ENCODE data around the gene EXPH5. TPM values are rescaled to one million over a fixed set of nuclear protein-coding genes. Genes with fewer than 3 reads are reported as not detected.

Gene EXPH5
- total and polyA plus RNA-seq, 2 donors (not counting 1 experiment from before 2014, with no cell fraction given) = 0.12 to 0.37 TPM

DNA sequence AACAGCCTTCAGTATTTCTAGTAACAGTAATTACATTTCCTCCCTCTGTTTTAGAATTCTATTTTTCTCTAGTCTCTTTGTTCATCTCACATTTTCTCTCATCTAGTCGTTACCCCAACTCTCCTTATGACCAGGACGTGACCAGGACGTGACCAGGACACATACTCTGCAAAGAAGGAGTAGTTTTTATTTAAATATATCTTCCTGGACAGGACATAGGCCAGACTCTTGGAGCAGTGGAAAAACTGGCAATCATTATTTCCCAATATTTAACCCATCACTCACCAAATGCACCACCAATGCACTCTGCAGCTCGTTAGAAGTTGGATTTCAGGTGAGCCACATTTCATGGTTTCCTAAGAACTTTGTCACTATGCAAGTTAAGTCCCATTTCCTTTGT, 55.1 kb downstream of the EXPH5 start:
- H3K79me2 ChIP-seq (ENCODE audit: control insufficient read depth, insufficient read depth, low read length) = no peaks in the 10 kb centered on the region
- DNase-seq = no peak
- CTCF ChIA-PET = no interaction called here
- H3K4me1 Mint-ChIP-seq = no peaks in the 10 kb centered on the region
- no peak overlapping the region for H3K4me3 Mint-ChIP-seq
- no peaks in the 10 kb centered on the region for H3K9me3 ChIP-seq (ENCODE audit: control extremely low read depth in 1 of 3, control insufficient read depth in 2 of 3, insufficient read depth in 1 of 3, low read length in 2 of 3)
- H4K20me1 ChIP-seq (ENCODE audit: control insufficient read depth, insufficient read depth, low read length, poor library complexity, severe bottlenecking) = no peaks in the 10 kb centered on the region
- no peak overlapping the region for H3K27ac Mint-ChIP-seq
- H3K27me3 ChIP-seq (replicated peaks in 1 of 4; ENCODE audit: control extremely low read depth in 1 of 4, control insufficient read depth in 3 of 4, insufficient read depth in 4 of 4, low read length in 3 of 4) = no peaks in the 10 kb centered on the region
- TF ChIP-seq EZH2 (IDR thresholded peaks at IDR 0.05; ENCODE audit: borderline replicate concordance, insufficient read depth, low read depth, low read length, poor library complexity, severe bottlenecking) = no peak
- TF ChIP-seq, protein P1, sequence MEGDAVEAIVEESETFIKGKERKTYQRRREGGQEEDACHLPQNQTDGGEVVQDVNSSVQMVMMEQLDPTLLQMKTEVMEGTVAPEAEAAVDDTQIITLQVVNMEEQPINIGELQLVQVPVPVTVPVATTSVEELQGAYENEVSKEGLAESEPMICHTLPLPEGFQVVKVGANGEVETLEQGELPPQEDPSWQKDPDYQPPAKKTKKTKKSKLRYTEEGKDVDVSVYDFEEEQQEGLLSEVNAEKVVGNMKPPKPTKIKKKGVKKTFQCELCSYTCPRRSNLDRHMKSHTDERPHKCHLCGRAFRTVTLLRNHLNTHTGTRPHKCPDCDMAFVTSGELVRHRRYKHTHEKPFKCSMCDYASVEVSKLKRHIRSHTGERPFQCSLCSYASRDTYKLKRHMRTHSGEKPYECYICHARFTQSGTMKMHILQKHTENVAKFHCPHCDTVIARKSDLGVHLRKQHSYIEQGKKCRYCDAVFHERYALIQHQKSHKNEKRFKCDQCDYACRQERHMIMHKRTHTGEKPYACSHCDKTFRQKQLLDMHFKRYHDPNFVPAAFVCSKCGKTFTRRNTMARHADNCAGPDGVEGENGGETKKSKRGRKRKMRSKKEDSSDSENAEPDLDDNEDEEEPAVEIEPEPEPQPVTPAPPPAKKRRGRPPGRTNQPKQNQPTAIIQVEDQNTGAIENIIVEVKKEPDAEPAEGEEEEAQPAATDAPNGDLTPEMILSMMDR (IDR thresholded peaks at IDR 0.05) = no peak
- no peaks in the 10 kb centered on the region for H3K4me1 ChIP-seq (ENCODE audit: control insufficient read depth in 2 of 2, insufficient read depth in 2 of 2, low read length in 2 of 2)
- no peak overlapping the region for H3K9ac ChIP-seq (ENCODE audit: low read length)
- H3K27me3 Mint-ChIP-seq = peaks cover 13% of the 10 kb centered on the region
- POLR2A ChIA-PET = no interaction called here
- ATAC-seq (ENCODE audit: low read depth) = no peak
- WGBS (ENCODE audit: insufficient coverage) = no CpG with 5 or more reads among the region's 4 CpGs
- intact Hi-C loops (cut with micrococcal nuclease) = no loop called here
- H3K4me3 ChIP-seq (ENCODE audit: control extremely low read depth in 1 of 5, extremely low read depth in 1 of 5, insufficient read depth in 1 of 5, low read depth in 2 of 5, low read length in 4 of 5) = no peak overlapping the region
- H3K27ac ChIP-seq (ENCODE audit: low read length in 2 of 2) = no peak overlapping the region
- no peaks in the 10 kb centered on the region for H3K9me3 Mint-ChIP-seq (ENCODE audit: insufficient read depth)
- H3K4me2 ChIP-seq (replicated peaks; ENCODE audit: low read depth, low read length, poor library complexity, severe bottlenecking) = no peak overlapping the region
- H3K36me3 ChIP-seq (replicated peaks in 1 of 2; ENCODE audit: control extremely low read depth in 1 of 2, control insufficient read depth in 1 of 2, extremely low read depth in 1 of 2, insufficient read depth in 2 of 2, low read length in 1 of 2) = no peaks in the 10 kb centered on the region
- H2AFZ ChIP-seq (ENCODE audit: insufficient read depth, low read depth, low read length, poor library complexity, severe bottlenecking) = no peak overlapping the region

DNA sequence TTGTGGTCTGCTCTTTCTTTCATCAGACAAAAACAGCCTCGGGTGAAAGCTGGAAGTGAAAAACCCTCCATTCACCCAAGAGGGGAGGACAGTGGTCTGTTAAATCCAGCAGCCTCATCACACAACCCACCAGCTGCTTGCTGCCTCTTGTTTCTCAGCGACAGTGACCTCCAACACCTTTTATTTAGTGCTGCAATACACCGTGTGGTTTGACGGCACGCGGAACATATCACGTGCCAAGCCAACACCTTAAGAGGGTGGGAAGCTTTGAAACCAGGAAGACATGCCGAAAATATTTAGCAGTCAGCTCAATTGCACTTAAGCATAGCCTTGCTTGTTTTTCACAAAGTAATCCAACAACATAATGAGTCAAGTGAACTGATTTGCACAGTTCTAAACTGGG, 55.5 kb downstream of the EXPH5 start:
- Histone ChIP-seq H3K4me3 (ENCODE audit: control extremely low read depth in 1 of 5, extremely low read depth in 1 of 5, insufficient read depth in 1 of 5, low read depth in 2 of 5, low read length in 4 of 5) (no peak overlapping the region), H3K9ac (ENCODE audit: low read length) (no peak overlapping the region), H3K4me2 (replicated peaks; ENCODE audit: low read depth, low read length, poor library complexity, severe bottlenecking) (no peak overlapping the region), H3K4me1 (ENCODE audit: control insufficient read depth in 2 of 2, insufficient read depth in 2 of 2, low read length in 2 of 2) (no peaks in the 10 kb centered on the region), H3K36me3 (replicated peaks in 1 of 2; ENCODE audit: control extremely low read depth in 1 of 2, control insufficient read depth in 1 of 2, extremely low read depth in 1 of 2, insufficient read depth in 2 of 2, low read length in 1 of 2) (no peaks in the 10 kb centered on the region), H3K79me2 (ENCODE audit: control insufficient read depth, insufficient read depth, low read length) (no peaks in the 10 kb centered on the region), H2AFZ (ENCODE audit: insufficient read depth, low read depth, low read length, poor library complexity, severe bottlenecking) (no peak overlapping the region), H3K9me3 (ENCODE audit: control extremely low read depth in 1 of 3, control insufficient read depth in 2 of 3, insufficient read depth in 1 of 3, low read length in 2 of 3) (no peaks in the 10 kb centered on the region), H3K27me3 (replicated peaks in 1 of 4; ENCODE audit: control extremely low read depth in 1 of 4, control insufficient read depth in 3 of 4, insufficient read depth in 4 of 4, low read length in 3 of 4) (no peaks in the 10 kb centered on the region), H3K27ac (ENCODE audit: low read length in 2 of 2) (no peak overlapping the region), H4K20me1 (ENCODE audit: control insufficient read depth, insufficient read depth, low read length, poor library complexity, severe bottlenecking) (no peaks in the 10 kb centered on the region)
- 85% methylated on average over 6 of the region's 8 CpGs for WGBS (ENCODE audit: insufficient coverage)
- no peak for DNase-seq
- TF ChIP-seq EZH2 (IDR thresholded peaks at IDR 0.05; ENCODE audit: borderline replicate concordance, insufficient read depth, low read depth, low read length, poor library complexity, severe bottlenecking) = no peak
- TF ChIP-seq, protein P1 (IDR thresholded peaks at IDR 0.05) = no peak
- Mint-ChIP-seq H3K4me1 (no peaks in the 10 kb centered on the region), H3K27me3 (peaks cover 13% of the 10 kb centered on the region), H3K4me3 (no peak overlapping the region), H3K27ac (no peak overlapping the region), H3K9me3 (ENCODE audit: insufficient read depth) (no peaks in the 10 kb centered on the region)
- no peak for ATAC-seq (ENCODE audit: low read depth)
- ChIA-PET CTCF (no interaction called here), POLR2A (no interaction called here)
- intact Hi-C loops (cut with micrococcal nuclease) = no loop called here
